MM.1S (cell line): ENCODE measurements around the gene ADD2.
"Not testable (repeated sequence)": the region's sequence is repeated elsewhere in the genome, so short reads cannot be mapped to it uniquely, and the experiment has no call there.

Experiments
- DNase-seq: peaks from one replicate; pipeline ENCODE4 v3.0.0-alpha.2; 2015
- H2AFZ ChIP-seq: fragments of 300-600 bp; sonication (generic); 2 replicates; pipeline ENCODE4 v1.6.0; 2016; ENCODE audit warnings: antibody characterized with exemption, low read length
- H3F3A ChIP-seq: fragments of 300-600 bp; sonication (generic); 2 replicates; pipeline ENCODE4 v1.6.1; 2016; ENCODE audit warnings: mild to moderate bottlenecking, antibody characterized with exemption, low read length, moderate library complexity, mixed read lengths; ENCODE audit not compliant: insufficient read depth
- H3K27ac ChIP-seq: fragments of 300-600 bp; sonication (generic); 2 replicates; pipeline ENCODE4 v1.5.1; 2016; ENCODE audit warnings: mild to moderate bottlenecking, low read length
- H3K27me3 ChIP-seq: fragments of 300-600 bp; sonication (generic); replicated peaks from 2 replicates; pipeline ENCODE4 v1.6.0; 2016; ENCODE audit warnings: low read length; ENCODE audit not compliant: insufficient read depth
- H3K36me3 ChIP-seq: fragments of 300-600 bp; sonication (generic); replicated peaks from 2 replicates; pipeline ENCODE4 v1.6.1; 2016; ENCODE audit warnings: mild to moderate bottlenecking, low read length, mixed read lengths; ENCODE audit not compliant: insufficient read depth
- H3K4me1 ChIP-seq: fragments of 300-600 bp; sonication (generic); 2 replicates; pipeline ENCODE4 v1.6.1; 2016; ENCODE audit warnings: low read length, mixed read lengths
- H3K4me2 ChIP-seq: fragments of 300-600 bp; sonication (generic); 2 replicates; pipeline ENCODE4 v1.6.0; 2016; ENCODE audit warnings: low read depth, low read length
- H3K4me3 ChIP-seq: fragments of 300-600 bp; sonication (generic); 2 replicates; pipeline ENCODE4 v1.5.1; 2016; ENCODE audit warnings: low read length, mixed read lengths
- H3K79me2 ChIP-seq: fragments of 300-600 bp; sonication (generic); 2 replicates; pipeline ENCODE4 v1.6.1; 2016; ENCODE audit warnings: mixed run types, low read length, mixed read lengths
- H3K9ac ChIP-seq: fragments of 300-600 bp; sonication (generic); 2 replicates; pipeline ENCODE4 v1.6.1; 2016; ENCODE audit warnings: low read length, mixed read lengths
- H3K9me2 ChIP-seq: fragments of 300-600 bp; sonication (generic); replicated peaks from 2 replicates; pipeline ENCODE4 v1.6.1; 2016; ENCODE audit warnings: mild to moderate bottlenecking, low read length, mixed read lengths; ENCODE audit not compliant: insufficient read depth
- H3K9me3 ChIP-seq: fragments of 300-600 bp; sonication (generic); replicated peaks from 2 replicates; pipeline ENCODE4 v1.6.1; 2016; ENCODE audit warnings: mild to moderate bottlenecking, low read length, mixed read lengths; ENCODE audit not compliant: insufficient read depth
- H4K20me1 ChIP-seq: fragments of 300-600 bp; sonication (generic); 2 replicates; pipeline ENCODE4 v1.6.1; 2016; ENCODE audit warnings: mild to moderate bottlenecking, low read length, moderate library complexity, mixed read lengths; ENCODE audit not compliant: insufficient read depth
- CTCF ChIP-seq: fragments of 300-600 bp; sonication (generic); IDR thresholded peaks from 2 replicates; pipeline ENCODE4 v1.5.1; 2016; ENCODE audit warnings: antibody characterized with exemption, low read length, mixed read lengths
- EZH2 ChIP-seq: fragments of 300-600 bp; sonication (generic); optimal IDR thresholded peaks from 2 replicates; pipeline ENCODE3; 2017; ENCODE audit warnings: low read depth, mild to moderate bottlenecking, antibody characterized with exemption, low read length, mixed read lengths
- EZH2phosphoT487 ChIP-seq: fragments of 300-600 bp; sonication (generic); IDR thresholded peaks from 2 replicates; pipeline ENCODE4 v1.6.1; 2018; ENCODE audit warnings: antibody characterized with exemption, low read length

ADD2 gene

GRCh38 chr2:70626254-70626990 is 141.6 kb downstream of the ADD2 start:
- no peaks in the 10 kb centered on the region for H3K9me3 ChIP-seq
- H3K9ac ChIP-seq: no peak overlapping the region; the same call in 1 of the 2 replicates
- H3K79me2 ChIP-seq: no peaks in the 10 kb centered on the region
- 0 out of 2 replicates have a peak, but pooled peaks cover 8% of the 10 kb centered on the region for H3K4me1 ChIP-seq
- no peaks in the 10 kb centered on the region for H3K27me3 ChIP-seq
- no peaks in the 10 kb centered on the region for H3K36me3 ChIP-seq
- TF ChIP-seq EZH2phosphoT487: no peak
- no peak for TF ChIP-seq CTCF
- no peak for TF ChIP-seq EZH2
- no peaks in the 10 kb centered on the region for H3F3A ChIP-seq
- H3K27ac ChIP-seq: peak overlapping the region; percentile 20; the same call in 1 of the 2 replicates
- no peak for DNase-seq
- peak overlapping the region; percentile 14; the same call in 1 of the 2 replicates for H3K4me2 ChIP-seq
- H4K20me1 ChIP-seq: no peaks in the 10 kb centered on the region
- H2AFZ ChIP-seq: no peak overlapping the region
- H3K4me3 ChIP-seq: no peak overlapping the region
- H3K9me2 ChIP-seq: no peaks in the 10 kb centered on the region

DNA sequence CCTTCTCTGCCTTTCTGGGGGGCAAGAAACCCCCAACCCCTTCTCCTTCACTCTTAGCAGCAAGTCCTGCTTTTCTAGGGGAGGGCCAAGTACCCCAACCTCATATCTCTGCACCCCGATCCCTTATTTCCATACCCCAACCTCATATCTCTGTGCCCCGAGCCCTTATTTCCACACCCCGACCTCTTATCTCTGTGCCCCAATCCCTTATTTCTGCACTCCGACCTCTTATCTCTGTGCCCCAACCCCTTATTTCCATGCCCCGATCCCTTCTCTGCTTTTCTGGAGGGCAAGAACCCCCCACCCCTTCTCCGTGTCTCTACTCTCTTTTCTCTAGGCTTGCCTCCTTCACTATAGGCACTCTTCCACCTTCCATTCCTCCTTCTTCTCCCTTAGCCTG is 146.5 kb downstream of the ADD2 start:
- not testable (repeated sequence) for H3K4me2 ChIP-seq, H3K27me3 ChIP-seq, H3K9ac ChIP-seq, H4K20me1 ChIP-seq, H3K4me3 ChIP-seq, H3K36me3 ChIP-seq, H3K79me2 ChIP-seq, DNase-seq, H2AFZ ChIP-seq, H3K27ac ChIP-seq, H3K9me2 ChIP-seq, H3K9me3 ChIP-seq
- peaks cover 34% of the 10 kb centered on the region for H3K4me1 ChIP-seq
- H3F3A ChIP-seq: peaks cover 31% of the 10 kb centered on the region

GRCh38 chr2:70620020-70620419 is 148.0 kb downstream of the ADD2 start:
- no peaks in the 10 kb centered on the region for H3K27me3 ChIP-seq
- peak overlapping the region; percentile 38; the same call in 1 of the 2 replicates for H2AFZ ChIP-seq
- H3K9ac ChIP-seq: peak overlapping the region; percentile 15; the same call in 1 of the 2 replicates
- peak; percentile 44 for DNase-seq
- peak overlapping the region; percentile 33 for H3K4me3 ChIP-seq
- no peaks in the 10 kb centered on the region for H3K36me3 ChIP-seq
- H4K20me1 ChIP-seq: no peaks in the 10 kb centered on the region
- no peaks in the 10 kb centered on the region for H3K9me2 ChIP-seq
- H3K9me3 ChIP-seq: no peaks in the 10 kb centered on the region
- peaks cover 44% of the 10 kb centered on the region for H3F3A ChIP-seq
- TF ChIP-seq CTCF: no peak
- no peak for TF ChIP-seq EZH2phosphoT487
- TF ChIP-seq EZH2: no peak
- H3K4me1 ChIP-seq: peaks cover 49% of the 10 kb centered on the region
- peak overlapping the region; percentile 69 for H3K4me2 ChIP-seq
- no peaks in the 10 kb centered on the region for H3K79me2 ChIP-seq
- H3K27ac ChIP-seq: peak overlapping the region; percentile 33; the same call in 1 of the 2 replicates

DNA sequence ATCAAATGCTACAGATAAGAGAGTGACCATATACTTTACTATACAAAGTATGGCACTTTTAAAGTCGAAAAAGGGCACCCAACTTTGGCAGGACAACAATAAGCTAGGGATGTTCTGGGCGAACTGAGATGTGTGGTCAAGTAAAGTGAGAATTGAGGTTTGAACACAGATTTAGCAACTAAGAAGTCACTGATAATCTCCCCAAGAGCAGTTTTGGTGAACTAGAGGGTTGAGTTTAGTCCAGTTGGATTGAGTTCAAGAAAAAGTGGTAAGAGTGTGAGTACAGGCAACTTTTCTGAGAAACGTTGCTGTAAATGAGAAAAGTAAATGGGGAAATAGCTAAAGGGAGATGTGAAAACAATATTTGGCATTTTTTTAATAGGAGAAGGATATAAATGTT is 148.8 kb downstream of the ADD2 start:
- H3K9ac ChIP-seq: peak overlapping the region; percentile 15; the same call in 1 of the 2 replicates
- H3K27me3 ChIP-seq: no peaks in the 10 kb centered on the region
- peak overlapping the region; percentile 38; the same call in 1 of the 2 replicates for H2AFZ ChIP-seq
- no peaks in the 10 kb centered on the region for H4K20me1 ChIP-seq
- peak overlapping the region; percentile 33; the same call in 1 of the 2 replicates for H3K4me3 ChIP-seq
- peaks cover 44% of the 10 kb centered on the region for H3F3A ChIP-seq
- no peaks in the 10 kb centered on the region for H3K36me3 ChIP-seq
- H3K4me1 ChIP-seq: peaks cover 53% of the 10 kb centered on the region
- no peaks in the 10 kb centered on the region for H3K9me3 ChIP-seq
- peak overlapping the region; percentile 33; the same call in 1 of the 2 replicates for H3K27ac ChIP-seq
- H3K79me2 ChIP-seq: no peaks in the 10 kb centered on the region
- TF ChIP-seq EZH2: no peak
- no peak for TF ChIP-seq EZH2phosphoT487
- no peak for TF ChIP-seq CTCF
- peak overlapping the region; percentile 69 for H3K4me2 ChIP-seq
- no peaks in the 10 kb centered on the region for H3K9me2 ChIP-seq
- no peak for DNase-seq
